Tibial nerve (tissue), 4 donors: ENCODE results near the gene VSTM2L. TPM values are rescaled to one million over a fixed set of nuclear protein-coding genes. Genes with fewer than 3 reads are reported as not detected.
"Not testable (repeated sequence)": the region's sequence is repeated elsewhere in the genome, so short reads cannot be mapped to it uniquely, and the experiment has no call there.

ENCODE experiments used
- DNase-seq, 2 donors: peaks; one replicate each; pipeline ENCODE4 v3.0.0-alpha.2; 2019; ENCODE audit warnings: low spot score in 2 of 2
- H3K27ac ChIP-seq, 4 donors: fragments of 200-600 bp; sonication (generic) in 3 of 4; one replicate each; pipeline ENCODE4 v1.5.1; 2017 to 2019; ENCODE audit warnings: mild to moderate bottlenecking in 1 of 4
- H3K27me3 ChIP-seq, 2 donors: fragments of 200-600 bp; sonication (generic) in 1 of 2; one replicate each; pipeline versions ENCODE4 v1.5.1 to v1.6.0; 2017 to 2019
- H3K36me3 ChIP-seq, 3 donors: fragments of 200-600 bp; sonication (generic); one replicate each; pipeline ENCODE4 v1.5.1; 2018 to 2019
- H3K4me1 ChIP-seq, 4 donors: fragments of 200-600 bp; sonication (generic) in 3 of 4; one replicate each; pipeline ENCODE4 v1.5.1; 2017 to 2019
- H3K4me3 ChIP-seq, 4 donors: fragments of 200-600 bp; sonication (generic) in 3 of 4; one replicate each; pipeline ENCODE4 v1.5.1; 2017 to 2019; ENCODE audit warnings: mild to moderate bottlenecking in 1 of 4, moderate library complexity in 1 of 4
- H3K9me3 ChIP-seq, 4 donors: fragments of 200-600 bp; sonication (generic) in 3 of 4; one replicate each; pipeline ENCODE4 v1.5.1; 2017 to 2019
- CTCF ChIP-seq, 5 experiments: fragments of 200-600 bp in 3 of 5; fragments of 450-650 bp in 2 of 5; sonication (generic) in 3 of 5; IDR thresholded peaks; one replicate each; pipeline ENCODE4 v1.5.1; 2016 to 2019; ENCODE audit warnings: antibody characterized with exemption in 5 of 5, mild to moderate bottlenecking in 3 of 5, moderate library complexity in 2 of 5
- EP300 ChIP-seq, 2 donors: sonication (generic); formaldehyde crosslinking; IDR thresholded peaks; one replicate each; pipeline ENCODE4 v1.6.1; 2017; ENCODE audit warnings: antibody characterized with exemption in 2 of 2, mild to moderate bottlenecking in 1 of 2
- POLR2A ChIP-seq, 2 donors: fragments of 450-650 bp; IDR thresholded peaks; one replicate each; pipeline ENCODE4 v1.6.1; 2017; ENCODE audit warnings: antibody characterized with exemption in 2 of 2, mild to moderate bottlenecking in 2 of 2, moderate library complexity in 2 of 2
- WGBS, 2 donors: methylation state at CpG; one replicate each; pipeline ENCODE4 v1.1.5; 2018; 5-methylcytosine and 5-hydroxymethylcytosine counted together
- total RNA-seq, 4 donors: library from RNA; depleted of rRNA; stranded (reverse); fragments of >200 nt; gene quantifications; one replicate each; pipeline ENCODE4 v1.1.0, GENCODE V29; 2016

Gene VSTM2L, protein sequence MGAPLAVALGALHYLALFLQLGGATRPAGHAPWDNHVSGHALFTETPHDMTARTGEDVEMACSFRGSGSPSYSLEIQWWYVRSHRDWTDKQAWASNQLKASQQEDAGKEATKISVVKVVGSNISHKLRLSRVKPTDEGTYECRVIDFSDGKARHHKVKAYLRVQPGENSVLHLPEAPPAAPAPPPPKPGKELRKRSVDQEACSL
- total RNA-seq = under 1 TPM in 1 of 4 donors, not detected in 3; 0.44 TPM

GRCh38 chr20:37902504-37903313 lies at the start of gene VSTM2L:
VSTM2L (plus strand) TSS chr20:37903127; CDS start chr20:37903351, 224 bp downstream.
- no peak within 1 kb of the TSS for H3K27ac ChIP-seq
- TF ChIP-seq POLR2A (IDR thresholded peaks at IDR 0.05) (no peak), CTCF (IDR thresholded peaks at IDR 0.05) (no peak), EP300 (IDR thresholded peaks at IDR 0.05) (no peak)
- H3K27me3 ChIP-seq = peaks cover 0 to 72% of the 10 kb centered on the region in 2 donors
- H3K4me3 ChIP-seq = peak within 1 kb of the TSS in 3 of 4 donors; percentile 5 to 34 (median 17)
- H3K4me1 ChIP-seq = peaks cover 0 to 18% (median 10%) of the 10 kb centered on the region in 4 donors
- H3K36me3 ChIP-seq = no peaks in the 10 kb centered on the region
- 5 to 6% methylated on average over 42 to 63 of the region's 71 CpGs for whole genome bisulfite sequencing, 2 donors
- no peaks in the 10 kb centered on the region for H3K9me3 ChIP-seq
- DNase-seq = no peak

DNA sequence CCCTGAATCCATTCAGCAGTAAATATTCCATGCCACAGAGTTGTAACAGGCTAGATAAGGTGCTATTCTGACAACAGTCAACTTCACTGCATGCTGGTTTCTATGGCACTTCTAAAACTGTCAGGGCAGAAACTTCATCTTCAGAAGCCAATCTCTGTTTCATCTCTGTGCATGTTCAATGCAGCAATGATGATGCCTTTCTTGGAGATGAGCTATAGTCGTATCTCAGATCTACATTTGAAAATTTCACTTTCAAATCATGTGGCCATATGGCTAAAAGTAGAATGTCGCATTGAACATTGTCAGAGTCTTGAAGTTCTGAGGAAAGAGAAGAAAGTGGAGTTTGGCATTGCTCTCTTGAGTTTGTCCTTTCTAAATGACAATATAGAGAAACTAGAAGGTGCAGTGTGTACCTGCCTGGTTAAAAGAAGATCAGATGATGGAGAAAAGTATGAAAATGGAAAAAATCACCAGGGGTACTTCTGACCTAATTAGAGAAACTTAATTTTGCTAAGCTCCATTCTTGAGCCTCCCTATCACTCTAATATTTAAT lies 49.0 kb upstream of the VSTM2L start:
- H3K9me3 ChIP-seq = no peaks in the 10 kb centered on the region
- no peak overlapping the region for H3K4me3 ChIP-seq
- WGBS, 2 donors = 77 to 95% methylated on average over 2 of the region's 2 CpGs
- H3K27ac ChIP-seq = no peak overlapping the region
- no peak for DNase-seq
- H3K27me3 ChIP-seq = no peaks in the 10 kb centered on the region
- H3K36me3 ChIP-seq = peaks cover 0 to 81% (median 0%) of the 10 kb centered on the region in 3 donors
- H3K4me1 ChIP-seq = no peaks in the 10 kb centered on the region
- no peak for TF ChIP-seq CTCF (IDR thresholded peaks at IDR 0.05)
- TF ChIP-seq EP300 (IDR thresholded peaks at IDR 0.05) = no peak
- TF ChIP-seq POLR2A (IDR thresholded peaks at IDR 0.05) = no peak

DNA sequence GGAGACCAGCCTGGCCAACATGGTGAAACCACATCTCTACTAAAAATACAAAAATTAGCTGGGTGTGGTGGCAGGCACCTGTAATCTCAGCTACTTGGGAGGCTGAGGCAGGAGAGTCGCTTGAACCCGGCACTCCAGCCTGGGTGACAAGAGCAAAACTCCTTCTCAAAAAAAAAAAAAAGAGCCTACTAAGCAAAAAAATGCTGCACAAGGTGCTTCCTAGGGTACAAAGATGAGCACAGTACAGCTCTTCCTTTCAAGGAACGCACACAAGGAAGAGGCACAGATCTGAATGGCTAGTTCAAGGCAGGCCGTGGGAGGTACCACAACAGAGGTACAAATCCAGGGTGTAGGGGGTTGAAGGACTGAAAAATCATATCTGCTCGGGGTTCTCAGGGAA lies 46.9 kb upstream of the VSTM2L start:
- H3K27ac ChIP-seq, H3K4me1 ChIP-seq, H3K4me3 ChIP-seq, DNase-seq, H3K9me3 ChIP-seq, H3K27me3 ChIP-seq: not testable (repeated sequence)
- WGBS, 2 donors = 92 to 95% methylated on average over 5 of the region's 5 CpGs
- H3K36me3 ChIP-seq = peaks cover 0 to 81% (median 4%) of the 10 kb centered on the region in 3 donors

GRCh38 chr20:37856932-37857660 lies 45.8 kb upstream of the VSTM2L start:
- no peak for DNase-seq
- Histone ChIP-seq H3K9me3 (no peaks in the 10 kb centered on the region), H3K36me3 (peaks cover 0 to 87% (median 9%) of the 10 kb centered on the region in 3 donors), H3K4me1 (no peaks in the 10 kb centered on the region), H3K27ac (no peak overlapping the region), H3K27me3 (no peaks in the 10 kb centered on the region), H3K4me3 (no peak overlapping the region)
- WGBS, 2 donors = 49 to 58% methylated on average over 10 of the region's 10 CpGs
- TF ChIP-seq EP300 (IDR thresholded peaks at IDR 0.05) (no peak), CTCF (IDR thresholded peaks at IDR 0.05) (no peak), POLR2A (IDR thresholded peaks at IDR 0.05) (no peak)

DNA sequence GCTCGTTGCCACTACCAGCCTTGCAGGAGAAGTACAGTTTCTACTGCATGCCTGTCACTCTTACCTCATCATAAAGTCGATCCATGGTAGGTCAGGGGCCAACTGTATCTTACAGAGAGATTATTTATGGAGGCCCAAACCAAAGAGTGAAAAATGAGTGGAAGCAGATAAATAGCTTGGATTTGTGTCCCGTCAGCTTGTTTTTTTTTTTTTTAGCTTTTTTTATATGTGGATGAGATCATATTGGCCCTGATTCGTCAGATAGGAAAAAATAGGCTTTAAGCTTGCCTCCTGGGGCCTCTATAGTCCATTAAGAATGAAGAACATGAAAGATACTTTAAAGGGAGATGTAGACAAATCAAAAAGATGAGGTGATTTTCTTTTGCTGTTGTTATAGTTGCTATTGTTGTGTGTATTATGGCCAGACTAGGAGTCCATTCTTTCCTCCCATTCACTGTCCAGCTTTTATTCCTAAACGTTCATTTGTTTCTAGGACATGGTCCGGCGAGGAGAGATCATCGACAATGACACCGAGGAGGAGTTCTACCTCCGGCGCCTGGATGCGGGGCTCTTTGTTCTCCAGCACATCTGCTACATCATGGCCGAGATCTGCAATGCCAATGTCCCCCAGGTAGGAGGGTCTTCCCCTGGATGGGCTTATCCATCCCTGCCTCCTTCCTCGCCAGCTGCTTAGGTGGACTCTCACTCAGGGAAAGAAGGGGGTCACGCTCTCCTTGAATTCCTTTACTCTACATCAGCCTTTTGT lies 43.3 kb upstream of the VSTM2L start:
- Histone ChIP-seq H3K4me3 (no peak overlapping the region), H3K27ac (no peak overlapping the region), H3K36me3 (peaks cover 0 to 92% (median 9%) of the 10 kb centered on the region in 3 donors), H3K4me1 (no peaks in the 10 kb centered on the region), H3K9me3 (no peaks in the 10 kb centered on the region), H3K27me3 (no peaks in the 10 kb centered on the region)
- 82 to 83% methylated on average over 15 of the region's 15 CpGs for WGBS, 2 donors
- TF ChIP-seq POLR2A (IDR thresholded peaks at IDR 0.05) (no peak), CTCF (IDR thresholded peaks at IDR 0.05) (no peak), EP300 (IDR thresholded peaks at IDR 0.05) (no peak)
- DNase-seq = no peak
